ENCODE results near the gene COPS2. TPM values are rescaled to one million over a fixed set of nuclear protein-coding genes. Genes with fewer than 3 reads are reported as not detected.

COPS2 gene
- total RNA-seq, 4 donors from 2014 or later: 64.2 to 79.1 (median 70.2) TPM

- no peak for TF ChIP-seq EP300 (IDR thresholded peaks at IDR 0.05)
- TF ChIP-seq POLR2AphosphoS5 (IDR thresholded peaks at IDR 0.05): no peak
- TF ChIP-seq POLR2A (IDR thresholded peaks at IDR 0.05): no peak
- 57 to 62% methylated on average over 1 of the region's 1 CpG for WGBS, 2 donors (ENCODE audit: low coverage in 1 of 2)
- no peaks in the 10 kb centered on the region for H3K9me3 ChIP-seq
- H3K4me3 ChIP-seq: no peak overlapping the region
- no peak for ATAC-seq
- no peak overlapping the region for H3K27ac ChIP-seq
- H3K4me1 ChIP-seq: no peaks in the 10 kb centered on the region
- H3K36me3 ChIP-seq: no peaks in the 10 kb centered on the region
- no peaks in the 10 kb centered on the region for H3K27me3 ChIP-seq
Observed at GRCh38 chr15:49094923-49095322, 60.5 kb downstream of the COPS2 start.

- Histone ChIP-seq H3K36me3 (no peaks in the 10 kb centered on the region), H3K4me3 (no peak overlapping the region), H3K27me3 (no peaks in the 10 kb centered on the region), H3K4me1 (no peaks in the 10 kb centered on the region), H3K9me3 (no peaks in the 10 kb centered on the region), H3K27ac (no peak overlapping the region)
- ATAC-seq: no peak
- TF ChIP-seq POLR2A (IDR thresholded peaks at IDR 0.05) (no peak), POLR2AphosphoS5 (IDR thresholded peaks at IDR 0.05) (no peak)
- WGBS, 2 donors (ENCODE audit: low coverage in 1 of 2): 69 to 78% methylated on average over 3 to 4 of the region's 4 CpGs
Observed at GRCh38 chr15:49093252-49094105, 61.9 kb downstream of the COPS2 start.

GRCh38 chr15:49088996-49089395, 66.4 kb downstream of the COPS2 start:
- Histone ChIP-seq H3K36me3 (no peaks in the 10 kb centered on the region), H3K27ac (no peak overlapping the region), H3K9me3 (no peaks in the 10 kb centered on the region), H3K27me3 (no peaks in the 10 kb centered on the region), H3K4me3 (no peak overlapping the region), H3K4me1 (no peaks in the 10 kb centered on the region)
- ATAC-seq: no peak
- 75 to 81% methylated on average over 3 to 4 of the region's 4 CpGs for WGBS, 2 donors (ENCODE audit: low coverage in 1 of 2)
- TF ChIP-seq EP300 (IDR thresholded peaks at IDR 0.05) (no peak), POLR2AphosphoS5 (IDR thresholded peaks at IDR 0.05) (no peak)

- no peak overlapping the region for H3K4me3 ChIP-seq
- ATAC-seq: no peak
- WGBS, 2 donors (ENCODE audit: low coverage in 1 of 2): 59 to 67% methylated on average over 3 to 5 of the region's 5 CpGs
- no peaks in the 10 kb centered on the region for H3K4me1 ChIP-seq
- no peaks in the 10 kb centered on the region for H3K9me3 ChIP-seq
- H3K36me3 ChIP-seq: no peaks in the 10 kb centered on the region
- H3K27me3 ChIP-seq: no peaks in the 10 kb centered on the region
- no peak for TF ChIP-seq CTCF (IDR thresholded peaks at IDR 0.05)
- no peak for TF ChIP-seq POLR2AphosphoS5 (IDR thresholded peaks at IDR 0.05)
- no peak for TF ChIP-seq EP300 (IDR thresholded peaks at IDR 0.05)
- TF ChIP-seq POLR2A (IDR thresholded peaks at IDR 0.05): no peak
- H3K27ac ChIP-seq: no peak overlapping the region
Observed at GRCh38 chr15:49085696-49086459, 69.5 kb downstream of the COPS2 start.

GRCh38 chr15:49084285-49084570, 71.2 kb downstream of the COPS2 start:
- Histone ChIP-seq H3K9me3 (no peaks in the 10 kb centered on the region), H3K4me3 (no peak overlapping the region), H3K4me1 (no peaks in the 10 kb centered on the region), H3K27ac (no peak overlapping the region), H3K36me3 (no peaks in the 10 kb centered on the region), H3K27me3 (no peaks in the 10 kb centered on the region)
- TF ChIP-seq CTCF (IDR thresholded peaks at IDR 0.05) (no peak), POLR2AphosphoS5 (IDR thresholded peaks at IDR 0.05) (no peak), EP300 (IDR thresholded peaks at IDR 0.05) (no peak)
- 78 to 83% methylated on average over 3 of the region's 3 CpGs for WGBS, 2 donors (ENCODE audit: low coverage in 1 of 2)
- no peak for ATAC-seq

GRCh38 chr15:49083401-49084284, 71.8 kb downstream of the COPS2 start:
- TF ChIP-seq EP300 (IDR thresholded peaks at IDR 0.05): no peak
- no peak for TF ChIP-seq CTCF (IDR thresholded peaks at IDR 0.05)
- no peak for TF ChIP-seq POLR2AphosphoS5 (IDR thresholded peaks at IDR 0.05)
- no peak for TF ChIP-seq POLR2A (IDR thresholded peaks at IDR 0.05)
- no peak overlapping the region for H3K27ac ChIP-seq
- H3K36me3 ChIP-seq: no peaks in the 10 kb centered on the region
- H3K27me3 ChIP-seq: no peaks in the 10 kb centered on the region
- WGBS, 2 donors (ENCODE audit: low coverage in 1 of 2): 71 to 89% methylated on average over 2 to 5 of the region's 5 CpGs
- no peak for ATAC-seq
- H3K4me1 ChIP-seq: no peaks in the 10 kb centered on the region
- H3K4me3 ChIP-seq: no peak overlapping the region
- H3K9me3 ChIP-seq: no peaks in the 10 kb centered on the region

Data from gastroesophageal sphincter (tissue), 4 donors.